ENCODE results near the gene HOXB3.

The HOXB3 gene

DNA sequence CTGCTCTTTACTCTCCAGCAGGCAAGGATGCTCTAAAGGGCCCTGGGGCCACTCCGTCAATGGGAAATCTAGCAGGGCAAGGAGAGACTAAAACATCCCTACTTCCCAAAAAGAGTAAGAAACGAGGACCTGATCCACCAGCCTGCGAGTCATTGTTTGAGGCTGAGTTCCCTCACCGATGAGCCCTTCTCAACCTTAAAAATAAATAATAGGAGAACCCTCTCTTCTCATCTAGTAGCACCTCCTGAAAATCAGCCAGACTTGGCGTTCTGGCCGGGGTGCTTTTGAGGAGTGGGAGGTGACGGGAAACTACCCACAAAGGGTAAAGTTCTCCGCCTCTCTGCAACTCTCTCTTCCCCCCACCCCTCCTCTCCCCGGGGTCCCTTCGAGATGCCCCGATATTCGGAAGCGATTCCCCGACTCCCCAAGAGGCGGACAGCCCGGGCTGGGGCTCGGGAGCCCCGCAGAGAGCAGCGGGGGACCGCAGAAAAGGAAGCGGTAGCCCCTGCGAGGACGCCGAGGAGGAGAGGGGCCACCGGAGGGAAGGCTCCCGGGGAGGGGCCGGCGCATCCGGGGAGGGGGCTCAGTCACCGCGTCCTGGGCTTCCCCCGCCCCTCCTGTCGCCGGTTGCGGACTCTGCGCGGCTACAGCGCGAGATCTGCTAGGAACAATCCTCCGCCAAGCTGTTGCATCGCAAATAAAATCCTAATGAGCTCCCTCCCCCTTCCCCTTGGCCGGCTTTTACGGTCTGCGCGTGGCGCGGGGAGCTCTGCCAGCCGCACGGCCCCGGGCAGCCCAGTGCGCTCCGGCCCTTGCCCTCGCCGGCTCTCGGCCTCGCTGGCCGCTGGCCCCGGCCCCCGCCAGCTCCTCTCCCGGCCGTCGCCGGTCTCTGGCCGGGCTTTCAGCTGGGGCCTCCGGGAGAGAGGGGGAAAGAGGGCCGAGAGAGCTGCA is 34.8 kb upstream of the HOXB3 start:
- ATAC-seq (ENCODE audit: low read depth) (peak; percentile 23), DNase-seq (ENCODE audit: low spot score) (no peak)
- TF ChIP-seq CTCF (IDR thresholded peaks at IDR 0.05; ENCODE audit: poor library complexity, severe bottlenecking) = no peak
- Histone ChIP-seq H3K4me1 (ENCODE audit: insufficient read depth, poor library complexity, severe bottlenecking) (no peaks in the 10 kb centered on the region), H3K27me3 (ENCODE audit: insufficient read depth, poor library complexity, severe bottlenecking) (peaks cover 64% of the 10 kb centered on the region), H3K27ac (ENCODE audit: poor library complexity, severe bottlenecking) (peak overlapping the region; percentile 33), H3K4me3 (ENCODE audit: severe bottlenecking) (peak overlapping the region; percentile 57), H3K9me3 (ENCODE audit: severe bottlenecking) (no peaks in the 10 kb centered on the region), H3K36me3 (ENCODE audit: low read depth) (no peaks in the 10 kb centered on the region)

DNA sequence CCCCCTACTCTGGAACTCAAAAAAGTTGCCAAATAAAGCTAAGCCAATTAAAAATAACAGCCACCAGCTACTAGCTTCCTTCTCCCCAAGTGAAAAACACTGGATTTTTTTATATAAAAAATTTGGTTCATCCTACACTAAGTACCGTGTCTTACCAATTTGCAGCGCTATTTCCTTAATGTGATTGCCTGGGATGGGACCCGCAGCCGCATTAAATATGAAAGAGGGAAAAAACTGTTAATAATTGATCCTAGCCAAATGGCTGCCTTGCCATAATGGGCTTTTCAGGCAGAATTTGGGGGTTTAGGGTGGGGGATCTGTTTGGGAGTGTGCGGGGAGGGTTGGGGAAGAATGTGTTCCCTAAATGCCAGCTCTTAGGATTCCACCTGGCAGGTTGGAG is 34.1 kb upstream of the HOXB3 start:
- Histone ChIP-seq H3K36me3 (ENCODE audit: low read depth) (no peaks in the 10 kb centered on the region), H3K4me1 (ENCODE audit: insufficient read depth, poor library complexity, severe bottlenecking) (no peaks in the 10 kb centered on the region), H3K27me3 (ENCODE audit: insufficient read depth, poor library complexity, severe bottlenecking) (peaks cover 68% of the 10 kb centered on the region), H3K4me3 (ENCODE audit: severe bottlenecking) (no peak overlapping the region), H3K9me3 (ENCODE audit: severe bottlenecking) (no peaks in the 10 kb centered on the region), H3K27ac (ENCODE audit: poor library complexity, severe bottlenecking) (no peak overlapping the region)
- ATAC-seq (ENCODE audit: low read depth) (no peak), DNase-seq (ENCODE audit: low spot score) (no peak)
- TF ChIP-seq CTCF (IDR thresholded peaks at IDR 0.05; ENCODE audit: poor library complexity, severe bottlenecking) = no peak

GRCh38 chr17:48623583-48623982 is 33.5 kb upstream of the HOXB3 start:
- no peak for TF ChIP-seq CTCF (IDR thresholded peaks at IDR 0.05; ENCODE audit: poor library complexity, severe bottlenecking)
- H3K36me3 ChIP-seq (ENCODE audit: low read depth) = no peaks in the 10 kb centered on the region
- H3K4me1 ChIP-seq (ENCODE audit: insufficient read depth, poor library complexity, severe bottlenecking) = no peaks in the 10 kb centered on the region
- ATAC-seq (ENCODE audit: low read depth) = no peak
- no peak for DNase-seq (ENCODE audit: low spot score)
- H3K27me3 ChIP-seq (ENCODE audit: insufficient read depth, poor library complexity, severe bottlenecking) = peaks cover 68% of the 10 kb centered on the region
- H3K4me3 ChIP-seq (ENCODE audit: severe bottlenecking) = no peak overlapping the region
- H3K9me3 ChIP-seq (ENCODE audit: severe bottlenecking) = no peaks in the 10 kb centered on the region
- no peak overlapping the region for H3K27ac ChIP-seq (ENCODE audit: poor library complexity, severe bottlenecking)

DNA sequence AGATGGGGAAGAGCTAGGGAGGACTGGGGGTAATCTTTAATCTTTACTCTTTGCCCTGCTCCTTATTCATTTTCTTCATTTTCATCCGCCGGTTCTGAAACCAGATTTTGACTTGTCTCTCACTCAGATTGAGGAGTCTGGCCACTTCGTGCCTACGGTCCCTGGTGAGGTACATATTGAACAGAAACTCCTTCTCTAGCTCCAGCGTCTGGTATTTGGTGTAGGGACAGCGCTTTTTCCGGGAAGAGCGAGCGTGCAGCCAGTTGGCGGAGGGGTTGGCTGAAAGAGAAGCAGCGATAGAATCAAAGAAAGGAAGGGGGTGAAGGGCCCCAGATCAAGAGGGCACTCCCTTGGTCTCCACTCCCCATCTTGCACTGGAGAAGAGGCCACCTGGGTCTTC is 32.8 kb upstream of the HOXB3 start:
- Histone ChIP-seq H3K27me3 (ENCODE audit: insufficient read depth, poor library complexity, severe bottlenecking) (peaks cover 68% of the 10 kb centered on the region), H3K4me1 (ENCODE audit: insufficient read depth, poor library complexity, severe bottlenecking) (peaks cover 4% of the 10 kb centered on the region), H3K9me3 (ENCODE audit: severe bottlenecking) (no peaks in the 10 kb centered on the region), H3K36me3 (ENCODE audit: low read depth) (no peaks in the 10 kb centered on the region), H3K27ac (ENCODE audit: poor library complexity, severe bottlenecking) (no peak overlapping the region), H3K4me3 (ENCODE audit: severe bottlenecking) (no peak overlapping the region)
- DNase-seq (ENCODE audit: low spot score) (no peak), ATAC-seq (ENCODE audit: low read depth) (no peak)
- no peak for TF ChIP-seq CTCF (IDR thresholded peaks at IDR 0.05; ENCODE audit: poor library complexity, severe bottlenecking)
